Activated naive CD4-positive, alpha-beta T cell treated with anti-CD3 and anti-CD28 coated beads, Interleukin-2, amount 50 U/mL, for 24 hours (primary cell): ENCODE measurements around the gene MR1.

ENCODE experiments used
- H3K27ac Mint-ChIP-seq: one replicate; pipeline ENCODE4 v1.8.0; 2021; ENCODE audit warnings: mild to moderate bottlenecking, mixed read lengths
- H3K27me3 Mint-ChIP-seq: one replicate; pipeline ENCODE4 v1.8.0; 2021; ENCODE audit warnings: mixed read lengths
- H3K36me3 Mint-ChIP-seq: one replicate; pipeline ENCODE4 v1.8.0; 2021; ENCODE audit warnings: mixed read lengths
- H3K4me1 Mint-ChIP-seq: one replicate; pipeline ENCODE4 v1.8.0; 2021; ENCODE audit warnings: mixed read lengths
- H3K4me3 Mint-ChIP-seq: one replicate; pipeline ENCODE4 v1.8.0; 2021; ENCODE audit warnings: mild to moderate bottlenecking, mixed read lengths
- H3K9me3 Mint-ChIP-seq: one replicate; pipeline ENCODE4 v1.8.0; 2021; ENCODE audit warnings: mixed read lengths

Gene MR1

DNA sequence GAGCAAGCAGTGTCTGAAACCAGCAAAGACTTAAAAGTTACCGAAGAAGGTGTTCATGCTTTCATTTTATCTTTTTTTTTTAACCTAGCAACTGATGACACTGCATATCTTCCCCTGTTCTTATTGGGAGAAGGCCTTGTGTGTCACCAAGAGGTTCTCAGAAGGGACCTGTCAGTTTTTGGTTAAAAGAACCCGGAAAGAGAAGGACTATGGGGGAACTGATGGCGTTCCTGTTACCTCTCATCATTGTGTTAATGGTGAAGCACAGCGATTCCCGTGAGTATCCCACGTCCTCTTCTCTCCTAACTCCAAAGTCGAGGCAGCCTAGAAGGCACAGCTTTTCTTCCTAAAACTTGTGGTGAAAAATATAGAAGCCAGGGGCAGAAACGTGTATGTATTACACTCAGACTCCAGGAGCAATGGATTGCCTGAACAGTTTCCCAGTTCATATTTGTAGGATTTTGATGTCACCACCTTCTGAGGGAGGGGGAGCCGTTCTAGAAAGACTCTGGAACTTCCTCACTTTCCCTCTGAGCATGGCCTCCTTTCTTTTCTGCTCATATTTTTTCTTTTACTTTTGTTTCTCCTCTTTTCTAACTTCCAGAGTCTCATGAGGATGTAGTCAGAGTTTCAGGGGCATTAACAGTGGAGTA is at the start of gene MR1:
Gene MR1 (plus strand): TSS at position 185 of the 653 bp plus-strand sequence. CDS start 25 bp downstream, at position 210.
- Mint-ChIP-seq H3K27me3 (no peaks in the 10 kb centered on the region), H3K27ac (peak within 1 kb of the TSS; percentile 100), H3K4me3 (peak within 1 kb of the TSS; percentile 98), H3K9me3 (no peaks in the 10 kb centered on the region), H3K4me1 (peaks cover 67% of the 10 kb centered on the region), H3K36me3 (peaks cover 2% of the 10 kb centered on the region)

DNA sequence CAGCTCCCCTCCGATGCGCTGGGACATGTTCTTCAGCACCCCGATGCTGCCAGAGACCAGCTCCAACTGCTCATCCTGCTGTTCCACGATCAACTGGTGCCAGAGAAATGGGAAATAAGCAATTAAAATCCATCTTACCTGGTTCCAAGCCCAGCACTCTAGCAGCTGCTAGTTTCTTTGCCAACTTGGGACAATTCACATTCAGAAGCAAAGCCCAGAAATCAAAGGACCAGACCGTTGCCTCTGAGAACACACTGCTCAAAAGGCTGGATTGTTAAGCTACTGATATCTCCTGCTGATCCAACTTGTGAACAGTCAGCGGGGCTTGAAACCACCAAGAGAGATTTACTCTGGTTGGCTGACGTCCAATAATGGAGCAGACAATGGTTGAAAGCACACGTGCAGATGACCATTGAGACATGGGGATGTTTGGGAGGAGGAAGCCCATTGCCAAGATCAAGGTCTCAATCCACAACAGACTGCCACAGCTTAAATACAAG is 45.5 kb upstream of the MR1 start:
- Mint-ChIP-seq H3K36me3 (peaks cover 27% of the 10 kb centered on the region), H3K9me3 (no peaks in the 10 kb centered on the region), H3K27ac (no peak overlapping the region), H3K27me3 (no peaks in the 10 kb centered on the region), H3K4me3 (no peak overlapping the region), H3K4me1 (peaks cover 5% of the 10 kb centered on the region)

DNA sequence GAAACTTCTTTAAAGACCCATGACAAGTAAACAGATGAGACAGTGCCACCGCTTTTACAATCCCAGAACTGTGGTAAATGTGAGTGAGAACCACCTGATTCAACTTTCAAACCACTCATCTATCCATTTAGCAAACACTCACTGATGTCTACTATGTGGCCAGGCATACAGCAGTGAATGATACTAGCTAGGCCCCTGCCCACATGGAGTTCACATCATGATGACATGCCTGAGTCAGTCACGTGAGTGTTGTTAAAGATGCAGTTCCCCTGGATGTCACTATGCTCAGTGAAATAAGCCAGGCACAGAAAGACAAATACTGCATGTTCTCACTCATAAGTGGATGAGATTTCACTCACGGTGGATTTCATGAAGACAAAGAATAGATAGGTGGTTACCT is 39.5 kb upstream of the MR1 start:
- H3K4me1 Mint-ChIP-seq, result peaks cover 9% of the 10 kb centered on the region
- H3K9me3 Mint-ChIP-seq, result no peaks in the 10 kb centered on the region
- no peak overlapping the region for H3K27ac Mint-ChIP-seq

DNA sequence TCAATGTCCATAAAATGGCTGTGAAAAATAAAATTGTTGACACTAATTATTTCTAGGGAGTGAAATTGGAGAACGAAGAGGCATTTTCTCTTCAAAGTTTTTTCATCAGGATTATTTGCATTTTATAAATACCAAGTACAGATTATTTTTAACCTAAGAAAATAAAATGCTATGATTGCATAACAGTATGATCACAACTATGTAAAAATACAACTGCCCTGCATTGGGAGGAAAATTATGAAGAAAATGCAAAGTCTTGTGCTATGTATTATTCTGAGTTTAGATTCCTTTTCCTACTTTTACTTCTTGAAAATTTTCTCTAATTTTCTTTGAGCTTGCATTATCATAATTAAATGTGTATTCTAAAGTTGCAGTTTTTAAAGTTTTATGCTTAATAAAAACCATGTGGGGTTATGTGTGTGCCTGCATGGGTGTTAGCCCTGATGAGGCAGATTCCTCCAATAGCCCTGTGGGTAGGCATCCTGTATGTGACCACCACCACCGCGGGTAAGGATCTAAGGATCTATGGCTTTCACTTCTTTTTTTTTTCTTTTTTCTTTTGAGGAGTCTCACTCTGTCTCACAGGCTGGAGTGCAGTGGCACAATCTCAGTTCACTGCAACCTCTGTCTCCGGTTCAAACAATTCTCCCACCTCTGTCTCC is 35.8 kb upstream of the MR1 start:
- Mint-ChIP-seq H3K4me1 (peaks cover 13% of the 10 kb centered on the region), H3K36me3 (peaks cover 27% of the 10 kb centered on the region), H3K9me3 (no peaks in the 10 kb centered on the region), H3K27me3 (no peaks in the 10 kb centered on the region), H3K27ac (no peak overlapping the region), H3K4me3 (no peak overlapping the region)

More for the DNA sequence above, 39.5 kb upstream of the MR1 start:
- H3K27me3 Mint-ChIP-seq, result no peaks in the 10 kb centered on the region
- H3K4me3 Mint-ChIP-seq, result no peak overlapping the region
- peaks cover 22% of the 10 kb centered on the region for H3K36me3 Mint-ChIP-seq

DNA sequence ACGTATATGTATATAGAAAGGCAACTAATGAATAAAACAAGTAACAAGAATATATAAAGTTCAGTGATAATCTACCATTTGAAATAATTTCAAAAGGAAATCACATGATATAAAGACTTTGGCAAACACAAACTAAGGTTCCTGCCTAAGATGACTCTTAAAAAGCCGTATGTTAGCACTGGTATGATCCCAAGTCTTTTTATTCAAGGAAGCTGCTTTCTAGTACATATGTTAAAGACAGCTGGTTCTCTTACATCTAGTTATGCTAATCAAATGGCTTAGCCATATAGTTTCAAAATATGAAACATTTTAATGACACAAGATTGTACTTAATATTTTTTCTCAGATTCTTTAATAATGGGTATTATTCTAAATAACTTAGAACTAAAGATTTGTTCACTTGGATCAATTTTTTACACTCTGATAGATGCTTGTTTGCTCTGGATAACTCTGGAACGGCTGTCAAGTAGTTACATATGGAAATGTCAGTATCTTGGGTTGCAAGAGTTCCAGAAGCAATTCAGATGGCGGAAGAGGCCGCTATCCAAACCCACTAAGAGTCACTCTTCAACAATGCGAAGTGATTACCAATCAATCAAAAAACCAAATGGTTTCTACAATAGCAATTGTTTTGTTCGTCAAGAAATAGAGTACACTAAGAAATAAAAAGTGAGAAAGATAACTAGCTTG is 32.5 kb upstream of the MR1 start:
- H3K4me1 Mint-ChIP-seq, result peaks cover 9% of the 10 kb centered on the region
- H3K36me3 Mint-ChIP-seq, result peaks cover 37% of the 10 kb centered on the region
- no peak overlapping the region for H3K27ac Mint-ChIP-seq
- H3K27me3 Mint-ChIP-seq, result no peaks in the 10 kb centered on the region
- no peak overlapping the region for H3K4me3 Mint-ChIP-seq
- H3K9me3 Mint-ChIP-seq, result no peaks in the 10 kb centered on the region

DNA sequence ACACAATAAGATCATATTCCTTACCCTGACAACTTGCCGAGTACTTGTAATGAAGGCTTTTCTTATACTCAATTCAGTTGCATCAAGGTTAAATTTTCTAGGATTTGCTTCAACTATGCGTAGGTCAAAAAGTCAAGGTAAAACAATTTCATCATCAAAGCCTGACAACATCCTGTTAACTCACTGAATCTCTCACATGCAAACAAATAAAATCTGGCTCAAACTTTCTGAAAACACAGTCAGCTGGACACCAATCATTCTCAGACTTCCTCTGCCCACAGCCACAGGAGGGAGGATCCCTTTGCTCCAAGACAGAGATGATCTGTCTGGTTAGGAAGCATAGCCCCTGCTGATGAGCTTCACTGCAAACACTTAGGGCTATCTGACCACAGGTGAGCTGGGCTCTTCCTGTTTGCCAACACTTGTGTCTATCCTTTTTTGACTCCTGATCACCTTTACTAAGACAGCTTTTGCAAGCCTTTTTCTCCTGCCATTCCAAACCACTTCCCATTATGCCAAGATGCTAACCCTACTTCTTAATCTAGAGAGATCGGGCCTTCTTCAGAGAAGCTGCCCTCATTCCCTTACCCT is 31.1 kb upstream of the MR1 start:
- Mint-ChIP-seq H3K4me3 (no peak overlapping the region), H3K9me3 (no peaks in the 10 kb centered on the region), H3K27me3 (no peaks in the 10 kb centered on the region), H3K4me1 (peaks cover 21% of the 10 kb centered on the region), H3K36me3 (peaks cover 37% of the 10 kb centered on the region), H3K27ac (no peak overlapping the region)

DNA sequence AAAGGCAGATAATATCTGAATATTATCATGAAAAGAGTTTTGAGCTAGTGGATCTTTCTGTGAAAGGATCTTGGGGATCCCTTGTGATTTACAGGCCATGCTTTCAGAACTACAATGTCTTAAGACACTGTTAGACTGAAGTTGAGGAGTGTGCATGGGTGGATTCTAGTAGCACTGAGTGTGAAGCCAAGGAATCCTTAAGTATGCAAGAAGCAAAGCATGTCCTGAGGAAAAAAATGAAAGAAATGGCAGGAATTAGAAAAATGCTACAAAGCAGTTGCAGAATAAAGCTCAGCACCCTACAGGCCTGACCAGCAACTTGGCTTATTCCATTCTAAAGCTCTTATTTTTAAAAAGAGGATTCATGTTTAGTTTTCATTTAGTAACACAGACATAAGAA is 23.0 kb upstream of the MR1 start:
- Mint-ChIP-seq H3K4me3 (no peak overlapping the region), H3K4me1 (peaks cover 48% of the 10 kb centered on the region), H3K27me3 (no peaks in the 10 kb centered on the region), H3K36me3 (peaks cover 6% of the 10 kb centered on the region), H3K27ac (no peak overlapping the region), H3K9me3 (no peaks in the 10 kb centered on the region)

DNA sequence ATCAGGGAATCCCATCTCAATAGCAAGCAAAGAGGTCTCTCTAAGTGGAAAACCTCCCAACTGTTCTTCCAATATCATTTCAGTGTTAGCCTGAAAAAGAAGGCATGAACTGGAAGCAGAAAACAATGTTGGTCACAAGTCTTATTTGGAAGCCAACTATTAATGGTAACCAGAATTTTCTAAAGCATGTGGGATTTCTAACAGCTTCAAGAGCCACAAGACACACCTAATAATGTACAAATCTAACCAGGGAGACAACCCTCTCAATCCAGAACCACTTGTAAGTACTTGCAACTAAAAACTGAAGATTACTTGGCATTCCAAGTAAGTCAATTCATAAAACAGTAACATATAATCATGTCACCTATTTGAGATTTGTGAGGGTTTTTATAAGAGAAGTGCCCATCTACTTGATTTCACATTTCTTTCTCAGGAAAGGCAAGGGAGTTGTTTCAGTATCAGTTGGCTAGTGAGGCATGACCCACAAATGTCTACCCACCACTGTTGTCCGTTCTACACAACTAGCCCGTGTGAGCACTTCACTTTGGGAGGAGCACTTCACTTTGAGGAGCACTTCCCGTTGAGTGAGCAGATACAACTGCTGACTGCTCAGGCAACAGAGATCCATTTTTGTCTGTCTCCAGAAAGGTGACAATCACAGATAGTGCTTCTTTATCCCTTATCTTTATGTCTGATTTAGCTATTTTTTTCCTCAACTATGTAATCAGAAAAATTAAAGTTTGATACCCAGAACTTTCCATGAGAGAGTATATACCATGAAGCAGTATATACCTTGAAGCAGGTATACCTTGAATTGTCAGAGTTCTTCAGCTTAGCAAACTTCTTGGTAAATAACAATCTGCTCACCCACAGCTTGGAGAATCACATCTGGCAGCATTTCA is 22.2 kb upstream of the MR1 start:
- H3K27me3 Mint-ChIP-seq, result no peaks in the 10 kb centered on the region
- peaks cover 6% of the 10 kb centered on the region for H3K36me3 Mint-ChIP-seq
- H3K4me3 Mint-ChIP-seq, result no peak overlapping the region
- H3K27ac Mint-ChIP-seq, result no peak overlapping the region
- H3K4me1 Mint-ChIP-seq, result peaks cover 46% of the 10 kb centered on the region
- H3K9me3 Mint-ChIP-seq, result no peaks in the 10 kb centered on the region

DNA sequence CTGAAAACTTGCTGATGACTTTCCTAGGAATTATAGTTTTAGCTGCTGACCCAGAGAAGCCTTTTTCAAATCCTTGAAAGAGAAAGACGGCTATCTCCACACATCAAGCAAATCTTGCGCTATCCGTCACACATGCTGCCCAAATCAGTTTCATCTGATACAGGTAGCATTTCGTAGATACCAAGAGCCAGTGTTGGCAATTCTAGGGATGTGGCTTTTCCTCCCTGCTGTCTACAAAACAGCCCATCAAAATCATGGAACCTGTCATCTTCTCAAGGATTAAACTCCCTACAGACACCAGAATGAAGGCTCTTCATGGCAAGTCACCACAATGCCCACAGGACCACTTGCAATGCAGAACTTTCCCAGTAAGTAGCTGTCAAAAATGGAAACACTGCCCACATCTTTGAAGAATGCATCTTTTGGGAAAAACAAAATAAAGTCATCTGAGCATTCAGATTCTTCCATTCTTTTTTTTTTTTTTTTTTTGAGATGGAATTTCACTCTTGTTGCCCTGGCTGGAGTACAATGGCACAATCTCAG is 21.5 kb upstream of the MR1 start:
- no peaks in the 10 kb centered on the region for H3K27me3 Mint-ChIP-seq
- no peak overlapping the region for H3K27ac Mint-ChIP-seq
- no peaks in the 10 kb centered on the region for H3K9me3 Mint-ChIP-seq
- no peak overlapping the region for H3K4me3 Mint-ChIP-seq
- peaks cover 40% of the 10 kb centered on the region for H3K4me1 Mint-ChIP-seq
- H3K36me3 Mint-ChIP-seq, result peaks cover 6% of the 10 kb centered on the region

DNA sequence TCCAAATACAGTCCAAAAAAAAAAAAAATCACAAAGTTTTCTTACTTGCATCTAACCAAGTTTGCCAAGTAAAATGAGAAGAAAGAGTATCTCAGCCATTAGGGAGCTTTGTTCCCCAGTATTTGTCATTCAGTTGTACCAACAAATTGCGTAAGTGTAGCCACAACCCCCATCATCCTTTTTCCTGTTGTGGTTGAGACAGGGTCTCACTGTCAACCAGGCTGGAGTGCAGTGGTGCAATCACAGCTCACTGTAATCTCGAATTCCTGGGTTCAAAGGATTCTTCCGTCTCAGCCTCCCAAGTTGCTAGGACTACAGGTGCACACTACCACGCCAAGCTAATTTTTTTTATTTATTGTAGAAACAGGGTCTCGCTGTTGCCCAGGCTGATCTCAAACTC is 20.6 kb upstream of the MR1 start:
- H3K27ac Mint-ChIP-seq, result no peak overlapping the region
- H3K27me3 Mint-ChIP-seq, result no peaks in the 10 kb centered on the region
- H3K9me3 Mint-ChIP-seq, result no peaks in the 10 kb centered on the region
- peaks cover 12% of the 10 kb centered on the region for H3K36me3 Mint-ChIP-seq
- H3K4me3 Mint-ChIP-seq, result peak overlapping the region; percentile 41
- peaks cover 41% of the 10 kb centered on the region for H3K4me1 Mint-ChIP-seq

DNA sequence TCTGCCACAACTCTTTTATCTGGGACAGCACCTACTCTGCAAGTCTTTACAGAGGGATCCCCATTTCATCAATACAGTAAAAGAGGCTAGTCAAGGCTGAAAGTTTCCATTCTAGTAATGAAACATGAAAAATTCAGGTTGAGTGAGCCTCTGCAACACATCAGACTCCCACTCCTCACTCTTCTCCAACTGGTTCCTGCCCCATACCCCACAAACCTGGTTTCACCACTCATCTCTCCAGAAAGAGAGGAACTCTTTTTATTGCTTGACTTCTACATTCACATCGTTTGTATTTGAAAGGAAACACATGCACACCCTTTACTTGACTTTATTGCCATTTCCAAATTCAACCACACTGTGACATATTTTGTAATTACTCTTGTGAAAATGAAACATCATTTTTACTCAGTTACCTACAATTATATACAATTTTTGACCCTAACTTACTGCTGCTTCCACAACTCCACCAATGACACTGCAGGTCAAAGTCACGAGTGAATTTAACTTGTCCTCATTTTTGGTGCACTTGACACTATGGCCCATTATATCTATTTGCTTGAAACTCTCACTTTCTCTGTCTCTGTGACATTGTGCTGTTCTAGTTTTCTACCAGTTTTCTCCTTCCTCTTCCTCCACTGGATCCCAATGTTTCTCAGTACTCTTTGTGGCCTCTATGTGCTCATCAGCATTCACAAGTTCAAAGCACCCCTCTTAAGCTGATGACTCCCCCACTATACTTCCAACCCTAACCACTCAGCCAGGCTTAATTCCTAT is 19.1 kb upstream of the MR1 start:
- no peak overlapping the region for H3K4me3 Mint-ChIP-seq
- H3K27ac Mint-ChIP-seq, result no peak overlapping the region
- peaks cover 45% of the 10 kb centered on the region for H3K4me1 Mint-ChIP-seq
- H3K27me3 Mint-ChIP-seq, result no peaks in the 10 kb centered on the region
- no peaks in the 10 kb centered on the region for H3K9me3 Mint-ChIP-seq
- peaks cover 14% of the 10 kb centered on the region for H3K36me3 Mint-ChIP-seq

DNA sequence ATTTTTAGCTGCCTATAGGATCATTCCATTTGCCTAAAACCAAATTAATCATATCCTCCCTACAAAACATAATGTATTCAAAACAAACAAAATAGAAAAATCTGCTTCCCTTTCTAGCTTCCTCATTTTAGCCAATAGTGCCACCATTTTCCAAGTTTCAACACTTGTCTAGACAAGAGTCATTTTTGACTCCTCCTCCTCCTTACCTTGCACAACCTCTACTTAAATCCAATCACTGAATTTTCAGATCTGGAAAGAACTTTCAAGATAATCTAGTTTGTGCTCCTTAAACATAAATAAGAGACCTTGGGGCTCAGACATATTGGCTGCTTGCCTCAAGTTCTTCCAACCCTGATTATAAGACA is 18.6 kb upstream of the MR1 start:
- peaks cover 14% of the 10 kb centered on the region for H3K36me3 Mint-ChIP-seq
- H3K9me3 Mint-ChIP-seq, result no peaks in the 10 kb centered on the region
- peaks cover 43% of the 10 kb centered on the region for H3K4me1 Mint-ChIP-seq
- no peak overlapping the region for H3K27ac Mint-ChIP-seq
- no peak overlapping the region for H3K4me3 Mint-ChIP-seq
- no peaks in the 10 kb centered on the region for H3K27me3 Mint-ChIP-seq

DNA sequence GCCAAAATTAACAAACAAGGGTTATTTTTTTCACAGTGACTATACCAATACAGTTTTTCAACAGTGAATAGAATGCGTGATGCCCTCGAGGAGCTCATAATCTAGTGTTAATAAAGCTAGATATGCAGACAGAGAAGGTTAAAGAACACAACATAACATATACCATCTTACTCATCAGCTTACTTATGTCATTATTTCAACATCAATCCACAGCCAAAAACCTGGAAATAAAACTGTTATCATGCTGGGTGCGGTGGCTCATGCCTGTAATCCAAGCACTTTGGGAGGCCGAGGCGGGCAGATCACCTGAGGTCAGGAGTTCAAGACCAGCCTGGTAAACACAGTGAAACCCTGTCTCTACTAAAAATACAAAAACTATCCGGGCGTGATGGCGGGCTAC is 17.2 kb upstream of the MR1 start:
- H3K27me3 Mint-ChIP-seq, result no peaks in the 10 kb centered on the region
- no peak overlapping the region for H3K4me3 Mint-ChIP-seq
- no peaks in the 10 kb centered on the region for H3K9me3 Mint-ChIP-seq
- peaks cover 45% of the 10 kb centered on the region for H3K4me1 Mint-ChIP-seq
- H3K27ac Mint-ChIP-seq, result no peak overlapping the region
- H3K36me3 Mint-ChIP-seq, result peaks cover 15% of the 10 kb centered on the region

DNA sequence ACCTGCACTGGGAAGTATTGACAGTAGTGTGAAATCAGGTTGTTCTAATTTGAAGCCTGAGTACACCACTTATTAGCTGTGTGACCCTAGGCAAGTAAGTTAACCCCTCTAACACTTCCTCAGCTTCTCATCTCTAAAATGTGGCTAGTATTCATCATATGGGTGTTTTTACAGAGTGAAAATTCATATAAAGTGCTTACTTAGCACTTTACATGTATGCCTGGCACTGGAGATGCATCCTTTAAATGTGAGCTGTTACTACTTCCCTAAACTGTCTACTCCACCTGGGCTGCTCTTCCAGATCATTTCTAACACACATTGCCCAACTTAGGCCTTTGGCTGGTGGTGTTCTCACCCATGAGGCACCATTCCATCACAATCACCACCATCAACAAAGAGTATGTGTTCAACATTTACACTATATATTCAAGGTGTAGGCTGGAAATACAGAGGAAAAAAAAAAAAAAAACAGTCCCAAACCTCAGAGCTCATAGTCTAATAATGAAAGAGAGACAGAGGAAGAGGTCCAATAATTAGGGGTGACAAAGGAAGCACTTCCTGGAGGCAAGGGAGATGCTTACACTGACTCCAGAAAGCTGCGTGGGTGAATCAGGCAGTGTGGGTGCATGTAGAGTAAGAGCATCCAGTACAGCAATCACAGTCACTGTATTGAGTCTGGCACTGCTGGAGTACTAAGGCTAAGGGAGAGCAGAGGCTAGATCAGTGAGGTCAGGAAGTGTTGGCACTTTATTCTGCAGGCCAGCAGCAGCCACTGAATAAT is 14.7 kb upstream of the MR1 start:
- H3K9me3 Mint-ChIP-seq, result no peaks in the 10 kb centered on the region
- H3K4me3 Mint-ChIP-seq, result peak overlapping the region; percentile 62
- H3K27ac Mint-ChIP-seq, result peak overlapping the region; percentile 6
- H3K27me3 Mint-ChIP-seq, result no peaks in the 10 kb centered on the region
- peaks cover 47% of the 10 kb centered on the region for H3K4me1 Mint-ChIP-seq
- H3K36me3 Mint-ChIP-seq, result peaks cover 9% of the 10 kb centered on the region
